Activated T-cell treated with anti-CD3 and anti-CD28 coated beads, Interleukin-2, amount 50 U/mL, for 48 hours (primary cell): Measurements from ENCODE around the gene TAGLN2.
"Not testable (repeated sequence)": the region's sequence is repeated elsewhere in the genome, so short reads cannot be mapped to it uniquely, and the experiment has no call there.

ENCODE experiments used
- DNase-seq, 2 experiments: peaks; one replicate each; pipeline ENCODE4 v3.0.0-alpha.2; 2020

Gene TAGLN2

GRCh38 chr1:159920202-159920601, 5.1 kb downstream of the TAGLN2 start:
- no peak for DNase-seq

- DNase-seq = no peak
These were observed 6.0 kb downstream of the TAGLN2 start for GRCh38 chr1:159919236-159919865.

GRCh38 chr1:159918352-159919200, 6.7 kb downstream of the TAGLN2 start:
- DNase-seq = no peak

DNA sequence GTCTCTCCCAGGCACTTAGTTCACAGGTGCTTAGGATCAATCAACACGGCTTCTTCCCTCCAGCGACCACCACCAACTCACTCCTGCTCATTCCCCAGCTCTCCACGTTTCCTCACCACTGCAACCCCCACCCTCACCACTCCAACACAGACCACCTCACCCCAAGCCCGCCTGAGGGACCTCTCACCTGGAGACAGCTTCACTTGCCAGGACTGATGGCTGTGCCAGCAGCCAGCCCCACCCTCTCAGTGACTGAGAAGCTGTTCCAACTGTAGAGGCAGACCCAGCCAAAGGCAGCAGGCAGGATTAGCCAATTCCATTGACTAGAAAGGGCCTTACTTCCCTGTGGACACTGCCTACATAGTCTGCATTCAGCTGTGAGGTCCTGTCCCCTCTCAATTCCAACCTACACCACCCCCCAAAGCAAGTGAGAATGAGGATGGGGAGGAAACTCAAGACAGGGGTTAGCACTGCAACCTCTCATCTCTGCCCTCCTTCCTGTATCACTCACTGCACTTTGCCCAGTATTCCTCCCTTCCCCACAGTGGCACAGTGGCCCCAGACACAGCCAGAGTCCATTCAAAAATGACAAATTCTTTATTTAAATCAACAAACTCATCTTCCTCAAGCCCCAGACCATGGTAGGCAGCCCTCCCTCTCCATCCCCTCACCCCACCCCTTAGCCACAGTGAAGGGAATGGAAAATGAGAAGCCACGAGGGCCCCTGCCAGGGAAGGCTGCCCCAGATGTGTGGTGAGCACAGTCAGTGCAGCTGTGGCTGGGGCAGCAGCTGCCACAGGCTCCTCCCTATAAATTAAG, 7.6 kb downstream of the TAGLN2 start:
- DNase-seq = no peak

GRCh38 chr1:159916242-159917051, 8.9 kb downstream of the TAGLN2 start:
- no peak for DNase-seq

DNA sequence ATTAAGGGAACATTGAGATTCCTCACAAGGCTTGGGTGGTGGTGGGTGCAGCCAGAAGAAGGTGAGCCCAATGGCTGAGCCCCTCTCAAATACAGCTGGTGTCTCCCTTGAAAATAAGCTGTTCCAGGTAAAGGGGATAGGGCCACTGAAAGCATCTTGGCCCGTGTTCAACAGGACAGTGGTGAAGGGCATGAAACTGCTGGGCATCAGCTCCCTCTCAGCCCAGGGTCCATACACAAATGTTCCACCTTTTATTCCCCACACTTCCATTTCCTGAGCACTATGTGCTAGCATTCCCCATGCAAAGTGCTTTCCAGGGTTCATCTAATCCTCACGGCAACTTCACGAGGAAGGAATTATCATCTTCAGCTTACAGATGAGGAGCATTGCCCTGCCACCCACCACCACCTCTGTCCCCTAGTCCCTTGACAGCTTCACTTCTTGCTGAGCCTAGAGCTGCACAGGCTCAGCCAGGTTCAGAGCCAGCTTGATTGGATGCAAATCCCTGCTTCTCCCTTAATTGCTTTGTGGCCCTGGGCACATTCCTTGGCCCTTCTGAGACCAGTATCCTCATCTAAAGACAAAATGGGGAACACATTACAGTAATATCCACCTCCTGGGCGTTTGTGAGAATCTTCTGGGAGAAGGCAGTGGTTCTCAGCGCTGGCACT, 9.6 kb downstream of the TAGLN2 start:
- no peak for DNase-seq

DNA sequence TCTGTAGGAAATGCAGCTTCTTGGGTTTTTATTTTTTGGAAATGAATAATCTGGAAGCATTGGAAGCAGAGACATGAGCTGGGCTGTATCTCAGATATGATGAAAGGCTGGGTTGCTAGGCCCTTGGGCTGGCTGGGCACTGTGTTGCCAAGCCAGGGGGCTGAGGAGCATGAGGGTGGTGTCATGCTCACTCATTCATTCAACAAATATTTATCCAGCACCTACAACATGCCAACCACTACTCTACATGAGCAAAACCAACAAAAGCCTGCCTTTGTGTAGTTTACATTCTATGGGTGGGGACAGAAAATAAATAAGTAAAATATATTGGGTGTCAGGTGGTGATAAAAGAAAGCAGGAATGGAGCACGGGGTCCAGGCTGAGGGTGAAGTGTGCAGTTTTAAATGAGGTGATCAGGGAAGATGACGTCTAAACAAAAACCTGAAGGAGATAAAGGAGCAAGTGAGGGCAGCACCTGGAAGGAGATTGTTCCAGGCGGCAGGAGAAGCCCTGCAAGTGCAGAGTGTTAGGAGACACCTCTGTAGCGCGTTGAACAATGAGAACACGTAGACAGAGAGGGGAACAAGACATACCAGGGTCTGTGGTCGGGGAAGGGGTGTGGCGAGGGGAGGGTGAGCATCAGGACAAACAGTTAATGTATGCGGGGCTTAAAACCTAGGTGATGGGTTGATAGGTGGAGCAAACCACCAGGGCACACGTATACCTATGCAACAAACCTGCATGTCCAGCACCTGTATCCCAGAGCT, 10.9 kb downstream of the TAGLN2 start:
- DNase-seq = no peak

GRCh38 chr1:159913451-159914192, 11.7 kb downstream of the TAGLN2 start:
- DNase-seq = no peak

GRCh38 chr1:159911326-159912070, 13.8 kb downstream of the TAGLN2 start:
- DNase-seq = peak in 1 of 2 experiments; percentile 33

GRCh38 chr1:159908031-159908940, 17.0 kb downstream of the TAGLN2 start:
- DNase-seq = no peak

DNA sequence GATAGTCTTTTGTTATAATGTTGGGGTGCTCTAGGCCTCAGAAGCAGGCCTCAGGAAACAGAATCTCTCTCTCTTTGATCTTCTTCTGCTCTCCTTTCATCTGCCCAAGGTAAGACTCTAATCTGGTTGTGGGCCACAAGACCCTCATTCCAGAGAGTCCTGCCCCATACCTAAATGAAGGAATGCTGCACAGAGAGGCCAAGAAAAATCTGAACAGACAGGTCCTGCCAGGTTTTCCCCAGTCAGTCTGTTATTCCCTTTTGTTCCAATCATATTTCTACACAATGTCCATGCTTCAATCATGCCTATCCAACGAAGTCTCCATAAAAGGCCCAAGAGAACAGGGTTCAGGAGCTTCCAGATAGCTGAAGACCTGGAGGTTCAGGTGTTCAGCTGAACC, 18.3 kb downstream of the TAGLN2 start:
- no peak for DNase-seq

DNA sequence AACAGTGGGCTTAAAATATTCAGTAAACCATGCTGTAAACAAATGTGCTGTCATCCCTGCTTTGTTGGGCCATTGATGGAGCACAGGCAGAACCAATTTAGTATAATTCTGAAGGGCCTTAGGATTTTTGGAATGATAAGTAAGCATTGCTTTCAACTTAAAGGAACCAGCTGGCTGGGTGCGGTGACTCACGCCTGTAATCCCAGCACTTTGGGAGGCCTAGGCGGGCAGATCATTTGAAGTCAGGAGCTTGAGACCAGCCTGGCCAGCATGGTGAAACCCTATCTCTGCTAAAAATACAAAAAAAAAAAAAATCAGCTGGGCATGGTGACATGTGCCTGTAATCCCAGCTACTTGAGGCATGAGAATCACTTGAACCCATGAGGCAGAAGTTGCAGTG, 21.3 kb downstream of the TAGLN2 start:
- DNase-seq = not testable (repeated sequence)

DNA sequence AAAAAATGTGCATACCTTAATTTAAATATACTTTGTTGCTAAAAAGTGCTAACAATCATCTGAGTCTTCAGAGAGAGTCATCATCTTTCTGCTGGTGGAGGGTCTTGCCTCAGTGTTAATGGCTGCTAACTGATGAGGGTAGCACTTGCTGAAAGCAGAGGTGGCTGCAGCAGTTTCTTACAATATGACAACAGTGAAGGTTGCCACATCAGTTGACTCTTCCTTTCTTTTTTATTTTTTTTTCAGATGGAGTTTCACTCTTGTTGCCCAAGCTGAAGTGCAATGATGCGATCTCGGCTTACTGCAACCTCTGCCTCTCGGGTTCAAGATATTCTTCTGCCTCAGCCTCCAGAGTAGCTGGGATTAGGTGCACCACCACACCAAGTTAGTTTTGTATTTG, 22.8 kb downstream of the TAGLN2 start:
- DNase-seq = no peak

DNA sequence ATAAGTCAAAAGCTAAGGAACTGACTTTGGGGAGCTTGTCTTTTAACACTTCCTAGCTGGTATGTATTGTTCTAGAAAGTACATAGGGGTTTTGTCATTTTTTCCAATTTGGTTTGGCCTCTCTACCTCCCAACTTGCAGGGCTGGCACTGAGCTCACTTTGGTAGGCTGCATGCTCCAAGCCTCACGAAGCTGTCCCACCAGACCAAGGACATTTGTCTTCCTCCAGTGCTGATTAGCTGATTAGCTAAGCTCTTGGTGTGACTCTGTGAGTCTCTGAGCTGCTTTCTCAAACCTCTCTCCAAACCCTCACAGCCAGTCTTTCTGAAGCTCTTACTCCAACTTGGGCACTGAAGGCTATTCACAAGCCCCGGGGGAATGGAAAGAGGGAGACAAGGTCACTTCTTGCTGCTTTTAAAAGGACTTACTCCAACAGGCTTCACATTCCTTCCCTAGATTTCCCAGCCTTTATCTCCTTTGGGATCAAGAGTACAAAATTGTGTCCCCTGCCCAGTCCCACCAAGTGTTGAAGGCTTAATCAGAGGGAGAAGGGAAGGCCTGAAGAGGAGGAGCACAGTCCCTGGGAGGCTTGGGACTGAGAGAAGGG, 24.4 kb downstream of the TAGLN2 start:
- DNase-seq = no peak

GRCh38 chr1:159900086-159900680, 25.1 kb downstream of the TAGLN2 start, which contains the start of gene CFAP45:
Gene CFAP45, minus strand, starts transcription at chr1:159900165. Its CDS starts 67 bp downstream, at chr1:159900098.
- no peak for DNase-seq

DNA sequence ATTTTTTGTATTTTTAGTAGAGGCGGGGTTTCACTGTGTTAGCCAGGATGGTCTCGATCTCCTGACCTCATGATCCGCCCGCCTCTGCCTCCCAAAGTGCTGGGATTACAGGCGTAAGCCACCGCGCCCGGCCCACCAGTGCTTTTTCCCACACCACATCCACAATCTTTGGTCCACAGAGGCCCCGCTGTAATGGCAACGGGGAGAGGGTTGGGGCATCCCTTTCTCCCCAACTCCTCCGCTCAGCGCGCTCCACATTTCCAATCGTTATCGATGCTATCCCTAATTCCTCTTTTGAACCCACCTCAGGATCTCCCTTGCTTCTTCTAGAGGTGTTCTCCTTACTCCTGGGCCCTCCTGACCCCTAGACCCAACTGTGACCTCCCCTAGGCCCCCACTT, 25.7 kb downstream of the TAGLN2 start:
- not testable (repeated sequence) for DNase-seq

DNA sequence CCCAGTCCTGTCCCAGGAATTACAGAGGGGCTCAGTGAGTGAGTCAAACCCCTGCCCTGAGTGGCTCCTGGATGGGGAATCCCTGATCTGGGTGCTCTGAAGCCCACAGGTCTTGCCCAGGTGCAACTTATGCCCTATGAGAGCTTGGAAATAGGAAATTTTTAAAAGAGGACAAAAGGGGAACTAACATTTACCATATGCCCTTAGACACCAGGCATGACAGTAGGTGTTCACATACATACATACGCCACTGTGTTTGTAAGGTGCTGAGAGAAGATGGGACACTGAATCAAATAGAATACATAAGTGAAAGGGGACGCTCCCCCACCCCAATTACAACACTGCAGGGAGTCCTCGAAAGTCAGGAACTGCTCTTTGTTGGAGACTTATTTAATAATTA, 26.8 kb downstream of the TAGLN2 start:
- no peak for DNase-seq

DNA sequence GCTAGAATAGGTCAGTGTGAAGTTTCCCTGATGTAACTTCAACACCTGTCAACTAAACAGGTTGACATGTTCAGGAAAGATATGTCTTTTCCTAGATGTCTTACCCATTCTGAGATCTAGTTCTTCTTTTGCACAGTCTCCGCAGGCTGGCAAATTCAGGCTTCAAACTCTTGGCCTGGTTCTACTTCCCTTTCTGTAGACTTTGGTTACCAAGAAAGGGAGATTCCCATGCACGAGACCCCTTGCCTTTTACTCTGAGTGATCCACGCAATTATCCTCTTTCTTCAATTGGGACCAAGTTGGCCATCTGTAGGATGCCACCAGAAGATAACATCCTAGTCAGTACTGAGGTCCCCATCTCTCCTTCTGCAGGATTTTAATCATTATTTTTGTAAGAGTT, 27.3 kb downstream of the TAGLN2 start:
- no peak for DNase-seq
